Upper lobe of left lung (tissue), 4 donors: Measurements from ENCODE around the gene EMC8.

Experiments used
- CTCF ChIP-seq, 6 experiments: fragments of 450-650 bp in 4 of 6; fragments of 200-600 bp in 2 of 6; sonication (generic) in 2 of 6; IDR thresholded peaks; one replicate each; pipeline ENCODE4 v1.5.1; 2016 to 2019; ENCODE audit warnings: antibody characterized with exemption in 6 of 6
- EP300 ChIP-seq, 4 donors: sonication (generic); formaldehyde crosslinking; IDR thresholded peaks; one replicate each; pipeline ENCODE4 v1.5.1; 2017; ENCODE audit warnings: antibody characterized with exemption in 4 of 4, control low read depth in 2 of 4
- POLR2A ChIP-seq, 4 donors: fragments of 450-650 bp; IDR thresholded peaks; one replicate each; pipeline ENCODE4 v1.5.1; 2016 to 2017; ENCODE audit warnings: antibody characterized with exemption in 4 of 4, mild to moderate bottlenecking in 2 of 4
- POLR2AphosphoS5 ChIP-seq, 2 donors: sonication (generic); formaldehyde crosslinking; IDR thresholded peaks; one replicate each; pipeline ENCODE4 v1.5.1; 2017; ENCODE audit warnings: antibody characterized with exemption in 2 of 2

DNA sequence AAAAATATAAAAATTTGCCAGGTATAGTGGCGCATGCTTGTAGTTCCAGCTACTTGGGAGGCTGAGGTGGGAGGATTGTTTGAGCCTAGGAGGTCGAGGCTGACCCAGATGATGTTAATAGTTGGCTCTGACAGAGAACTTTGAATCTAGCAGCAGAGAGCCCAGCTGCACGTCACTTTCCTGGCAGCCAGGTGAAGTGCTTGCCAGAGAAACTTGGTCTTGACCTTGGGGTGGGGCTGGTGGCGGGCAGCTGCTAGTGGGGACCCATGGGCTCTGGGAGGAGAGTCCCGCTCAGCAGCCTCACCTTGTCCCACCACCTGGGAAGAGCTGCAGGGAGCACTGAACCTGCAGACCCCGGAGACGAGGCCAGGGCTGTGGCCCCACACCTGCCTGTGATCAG lies 45.4 kb downstream of the EMC8 start:
- TF ChIP-seq POLR2A (IDR thresholded peaks at IDR 0.05): no peak
- TF ChIP-seq CTCF (IDR thresholded peaks at IDR 0.05): no peak
- TF ChIP-seq POLR2AphosphoS5 (IDR thresholded peaks at IDR 0.05): no peak
- TF ChIP-seq EP300 (IDR thresholded peaks at IDR 0.05): no peak
